NCI-H2196 treated with DMSO at 0.1 percent for 48 hours (cell line): ENCODE measurements around the gene WNK3.

Experiments
- DNase-seq: peaks from one replicate; lab custom pipeline; 2025; ENCODE audit not compliant: unreplicated experiment; lab: John Stamatoyannopoulos, UW

The WNK3 gene

DNA sequence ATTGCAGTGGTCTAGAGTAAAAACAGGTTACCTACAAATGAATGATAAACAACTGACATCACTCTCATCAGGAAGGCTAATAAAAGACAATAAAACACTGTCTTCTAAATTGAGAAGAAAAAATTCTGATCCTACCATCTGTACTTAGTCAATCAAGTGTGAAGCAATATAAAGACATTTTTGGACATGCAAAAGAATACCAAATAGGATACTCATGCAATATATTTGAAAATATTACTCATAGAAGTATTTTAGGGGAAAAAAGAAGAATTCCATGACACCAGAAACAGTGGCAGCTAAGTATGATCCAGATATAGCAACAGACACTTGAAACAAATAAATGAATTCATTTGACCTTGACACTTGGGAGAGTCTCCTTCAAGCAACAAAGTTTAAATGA lies 111.0 kb downstream of the WNK3 start:
- no peak for DNase-seq

DNA sequence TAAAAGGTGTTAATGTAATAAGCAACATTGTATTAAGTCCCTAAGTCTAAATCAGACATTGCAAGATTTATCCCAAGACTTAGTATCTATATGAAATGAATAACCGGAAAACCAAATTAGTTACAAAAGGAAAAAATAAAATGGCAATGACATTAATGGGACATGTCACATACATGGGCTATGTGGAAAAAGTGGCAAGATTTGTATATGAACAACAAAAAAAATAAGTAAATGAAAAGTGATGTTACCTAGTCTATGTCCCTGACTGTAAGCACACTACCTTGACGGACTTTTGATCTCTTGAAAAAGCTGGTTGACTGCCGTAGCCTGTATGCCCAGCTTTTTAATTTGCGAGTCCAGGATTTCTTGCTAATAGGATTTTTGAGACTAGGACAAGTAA lies 119.3 kb downstream of the WNK3 start:
- DNase-seq: no peak

DNA sequence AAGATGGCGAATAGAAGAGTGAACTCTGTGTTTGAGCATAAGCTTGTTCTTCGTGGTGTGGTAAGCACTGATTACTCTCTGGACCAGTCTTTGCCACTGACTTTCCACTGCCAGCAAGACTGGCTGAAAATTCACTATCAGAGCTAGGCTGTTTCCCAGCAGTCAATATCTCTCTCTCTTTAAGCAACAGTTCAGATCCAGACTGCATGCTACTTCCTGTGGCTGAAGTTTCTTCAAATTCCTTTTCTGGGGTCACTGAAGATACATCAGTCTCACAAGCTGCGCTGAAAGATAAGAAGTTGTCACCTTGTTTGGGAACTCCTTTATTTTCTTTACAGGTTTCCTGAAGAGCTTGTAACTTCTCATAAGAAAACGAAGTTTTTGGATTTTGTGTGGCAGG lies 120.8 kb downstream of the WNK3 start:
- DNase-seq: no peak

DNA sequence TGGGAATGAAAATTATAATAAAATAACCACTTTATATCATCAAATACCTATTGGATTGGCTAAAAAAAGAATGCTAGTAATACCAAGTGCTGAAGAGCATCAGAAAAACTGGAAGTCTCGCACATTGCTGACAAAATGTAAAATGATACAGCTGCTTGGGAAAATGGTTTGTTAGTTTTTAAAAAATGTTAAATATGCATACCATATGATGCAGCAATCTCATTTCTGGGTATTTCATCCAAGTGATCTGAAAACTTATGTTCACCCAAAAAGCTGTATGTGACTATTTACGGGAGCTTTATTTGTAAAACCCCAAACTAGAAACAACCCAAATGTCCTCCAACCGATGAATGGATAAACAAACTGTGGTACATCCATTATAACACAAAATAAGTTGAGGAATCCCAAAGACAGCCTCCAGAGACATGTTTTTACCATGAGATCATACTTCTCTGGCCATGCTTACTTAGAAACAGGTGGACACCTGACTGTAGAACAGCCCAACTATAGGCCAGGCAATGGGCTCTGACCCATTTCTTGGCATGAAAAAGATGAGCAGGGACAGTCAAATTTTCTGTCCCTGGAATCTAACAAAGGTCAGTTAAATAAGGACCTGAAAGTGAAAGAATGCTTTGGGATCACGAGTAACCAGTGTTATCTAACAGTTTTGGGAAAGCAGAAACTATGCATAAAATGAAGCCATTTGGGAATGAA lies 127.3 kb downstream of the WNK3 start:
- no peak for DNase-seq

DNA sequence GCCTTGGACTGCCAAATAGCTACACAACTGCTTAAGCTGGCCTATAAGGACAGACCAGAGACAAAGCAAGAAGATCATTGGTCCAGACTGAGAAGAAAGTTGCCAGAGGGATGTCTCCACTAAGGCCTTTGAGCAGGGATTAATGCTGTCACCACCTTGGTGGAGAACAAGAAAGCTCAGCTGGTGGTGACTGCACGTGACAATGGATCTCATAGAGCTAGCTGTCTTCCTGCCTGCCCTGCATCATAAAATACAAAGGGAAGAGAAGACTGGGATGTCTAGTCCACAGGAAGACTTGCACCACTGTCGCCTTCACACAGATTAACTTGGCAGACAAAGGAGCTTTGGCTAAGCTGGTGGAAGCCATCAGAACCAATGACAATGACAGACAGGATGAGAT lies 134.3 kb downstream of the WNK3 start:
- DNase-seq: no peak

DNA sequence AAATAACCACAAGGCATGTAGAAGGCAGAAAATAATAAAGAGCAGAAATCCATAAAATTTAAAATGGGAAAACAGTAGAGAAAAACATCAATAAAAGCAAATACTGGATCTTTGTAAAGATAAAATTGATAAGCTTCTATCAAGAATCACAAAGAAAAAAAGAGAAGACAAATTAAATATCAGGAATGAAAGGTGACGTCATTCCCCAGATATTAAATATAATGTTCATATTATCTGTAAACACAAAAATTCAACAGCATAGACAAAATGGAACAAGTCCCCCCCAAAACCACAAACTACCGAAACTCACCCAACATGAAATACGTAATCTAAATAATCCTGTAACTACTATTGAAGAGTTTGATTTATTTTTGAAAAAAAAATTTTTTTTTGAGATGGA lies 144.2 kb downstream of the WNK3 start:
- DNase-seq: no peak

DNA sequence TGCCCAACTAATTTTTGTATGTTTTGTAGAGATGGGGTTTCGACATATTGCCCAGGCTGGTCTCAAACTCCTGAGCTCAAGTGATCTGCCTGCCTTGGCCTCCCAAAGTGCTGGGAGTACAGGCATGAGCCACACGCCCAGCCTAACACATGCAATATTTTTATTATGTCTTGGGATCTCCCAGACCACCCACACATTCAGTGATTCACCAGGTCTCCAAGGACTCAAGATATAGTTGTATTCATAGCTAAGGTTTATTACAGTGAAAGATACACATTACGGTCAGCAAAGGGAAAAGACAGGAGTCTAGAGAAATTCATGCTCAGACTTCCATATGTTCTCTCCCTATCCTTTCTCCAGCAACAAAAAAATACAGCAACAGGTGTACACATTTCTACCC lies 149.3 kb downstream of the WNK3 start:
- DNase-seq: no peak

DNA sequence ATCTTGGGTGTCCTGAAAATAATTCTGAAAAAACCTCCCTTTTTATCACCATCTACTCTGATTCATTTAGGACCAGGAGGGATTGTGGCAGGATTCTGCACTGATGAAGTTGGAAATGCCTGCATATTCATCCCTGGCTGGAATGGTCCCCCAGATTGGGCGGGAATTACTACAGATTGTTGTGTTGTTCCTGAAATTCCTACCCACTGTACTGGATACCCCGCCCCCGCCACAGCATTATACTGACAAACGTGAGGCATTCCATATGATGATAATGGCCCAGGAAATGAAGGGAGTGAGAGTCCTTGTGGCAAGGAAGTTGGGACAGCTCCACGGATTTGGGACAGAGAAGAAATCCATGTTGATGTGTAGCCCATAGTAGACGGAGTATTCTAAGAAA lies 159.6 kb downstream of the WNK3 start:
- no peak for DNase-seq

DNA sequence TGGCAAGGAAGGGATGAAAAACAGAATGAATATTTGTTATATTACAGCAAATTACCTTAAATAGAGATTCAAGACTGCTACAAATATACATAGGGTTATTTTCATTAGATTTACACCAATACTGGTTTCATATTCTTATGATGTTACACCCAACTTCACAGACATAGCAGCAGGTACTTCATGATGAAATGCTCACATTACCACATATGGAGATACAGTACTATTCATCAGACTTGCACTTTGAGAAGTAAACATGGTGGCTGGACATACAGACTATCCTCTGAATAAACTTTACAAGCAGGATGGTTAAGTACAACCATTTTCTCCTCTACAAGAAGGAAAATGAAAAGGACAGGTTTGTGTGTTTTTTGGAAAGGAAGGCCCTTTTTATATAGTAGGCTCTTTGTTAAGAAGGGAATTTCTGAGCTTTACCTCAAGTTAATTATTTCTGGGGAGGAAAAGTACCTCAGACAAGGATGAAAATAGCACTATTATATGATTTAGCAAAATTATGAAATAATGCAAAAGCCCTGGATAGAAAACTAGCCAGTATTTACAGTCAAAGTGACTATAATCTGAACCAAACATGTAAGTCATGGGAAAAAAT lies 162.8 kb downstream of the WNK3 start:
- no peak for DNase-seq

DNA sequence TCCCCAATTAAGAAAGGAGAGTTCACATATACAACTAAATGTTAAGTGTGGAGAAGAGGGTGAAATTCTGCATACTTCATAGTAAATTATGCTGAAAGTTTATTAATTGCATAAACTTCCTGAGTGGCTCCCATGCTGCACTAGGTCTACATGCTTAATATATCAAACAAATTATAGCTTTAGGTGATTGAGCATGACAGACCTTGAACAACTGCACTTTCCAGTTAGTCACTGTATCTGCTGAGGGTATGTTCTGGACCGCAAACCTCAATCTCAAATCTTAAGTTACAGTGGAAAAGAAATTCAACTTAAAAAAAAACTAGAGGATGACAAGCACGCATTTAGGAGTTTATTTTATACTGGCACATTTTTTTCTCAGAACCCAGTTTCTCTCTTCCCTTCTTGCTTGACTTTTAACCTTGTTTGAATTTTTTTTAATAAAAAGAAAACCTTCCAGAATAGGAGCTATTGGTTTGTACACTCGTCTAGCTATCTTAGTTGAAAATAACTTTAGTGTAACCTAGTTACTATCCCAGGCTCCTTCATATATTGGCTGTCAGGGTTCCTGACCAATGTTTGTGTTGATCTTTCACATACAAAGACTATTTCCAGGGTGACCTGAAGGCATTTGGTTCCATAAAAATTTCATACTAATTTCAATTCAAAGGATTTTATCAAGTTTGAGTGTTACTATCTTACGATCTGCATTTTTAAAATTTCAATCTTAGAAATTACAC lies 164.6 kb downstream of the WNK3 start:
- no peak for DNase-seq

DNA sequence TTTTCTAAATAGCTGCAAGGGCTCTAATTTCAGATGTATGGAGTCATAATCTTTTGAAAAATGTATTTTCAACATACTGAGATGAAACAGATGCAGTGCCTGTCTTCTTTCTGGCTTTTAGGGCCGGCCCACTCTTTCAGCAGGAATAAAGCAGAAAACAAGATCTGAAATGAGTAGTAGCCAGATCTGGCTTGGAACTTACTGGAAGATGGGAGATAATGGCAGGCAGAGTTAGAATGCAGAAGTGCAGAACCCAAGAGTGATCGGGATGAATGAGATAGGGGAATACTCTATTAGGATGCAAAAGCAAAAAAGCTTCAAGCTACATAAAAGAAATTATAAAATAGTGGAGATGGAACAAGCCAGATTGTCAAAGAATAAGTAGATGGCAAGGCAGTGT lies 173.4 kb downstream of the WNK3 start:
- no peak for DNase-seq

DNA sequence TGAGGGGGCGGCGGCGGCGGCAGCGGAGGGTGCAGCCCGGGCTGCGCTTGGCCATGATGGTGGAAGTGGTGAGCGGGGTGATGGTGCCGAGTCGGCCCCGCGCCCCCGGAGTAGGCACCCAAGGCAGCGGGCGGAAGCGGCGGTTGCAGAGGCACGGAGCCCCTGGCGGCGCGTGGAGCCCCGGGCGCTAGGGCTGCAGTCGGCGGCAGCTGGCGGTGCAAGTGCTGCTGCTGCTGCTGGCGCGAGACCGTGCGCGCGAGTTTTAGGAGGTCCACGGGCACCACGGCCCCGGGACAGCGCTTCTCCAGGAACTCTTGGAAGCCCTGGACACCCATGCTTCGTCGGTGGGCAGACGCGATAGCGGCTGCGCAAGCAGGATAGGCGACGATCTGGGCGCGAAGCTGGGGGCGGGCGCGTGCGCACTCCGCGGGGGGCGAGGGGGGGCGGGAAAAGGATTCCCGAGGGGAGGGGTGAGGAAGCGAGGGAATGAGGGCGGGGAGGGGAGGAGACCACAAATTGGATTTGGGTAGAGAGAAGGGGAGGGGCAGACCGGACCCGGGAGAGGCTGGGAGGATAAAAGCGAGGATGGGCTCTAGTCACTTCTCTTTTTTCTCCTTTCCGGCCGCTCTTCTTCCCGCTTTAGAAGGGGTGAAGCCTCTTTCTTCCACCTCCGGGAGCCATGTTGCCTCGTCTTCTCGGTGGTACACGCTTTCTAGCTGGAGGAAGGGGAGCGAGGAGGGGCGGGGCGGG lies 174.8 kb downstream of the WNK3 start, which contains the start of gene FAM120C:
FAM120C (minus strand) TSS at position 391 of the 750 bp plus-strand sequence; CDS start at position 335, 56 bp downstream.
- DNase-seq: peak; percentile 53

DNA sequence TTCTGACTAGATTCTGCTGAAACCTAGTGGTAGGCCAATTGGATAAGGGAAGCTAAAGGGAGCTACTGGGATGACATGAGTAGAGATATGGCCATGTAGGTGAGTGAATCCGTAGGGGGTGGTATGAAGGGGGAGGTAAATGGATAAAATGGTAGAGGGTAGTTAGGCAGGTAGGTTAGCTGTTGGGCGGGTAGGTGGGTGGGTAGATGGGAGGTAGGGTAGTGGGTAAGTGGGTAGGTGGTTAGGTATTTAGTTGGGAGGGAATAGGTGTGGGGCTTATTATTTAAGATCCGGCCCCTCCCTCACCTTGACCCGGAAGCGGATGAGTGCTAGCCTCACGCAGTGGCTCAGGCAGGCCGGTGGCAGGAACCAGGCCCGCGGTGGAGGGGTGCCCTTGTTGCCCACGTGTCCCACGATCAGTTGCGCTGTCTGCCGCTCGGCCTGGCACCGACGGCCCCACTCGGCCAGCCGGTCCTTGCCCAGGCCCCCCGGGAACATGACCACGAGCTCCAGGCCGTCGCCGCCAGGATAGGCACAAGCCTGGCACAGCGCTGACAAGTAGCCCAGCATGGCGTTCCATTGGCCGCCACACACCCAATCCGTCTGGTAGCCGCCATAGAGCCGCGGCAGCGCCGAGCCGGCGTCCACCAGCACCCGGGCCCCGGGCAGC lies 175.5 kb downstream of the WNK3 start:
- peak; percentile 3 for DNase-seq

DNA sequence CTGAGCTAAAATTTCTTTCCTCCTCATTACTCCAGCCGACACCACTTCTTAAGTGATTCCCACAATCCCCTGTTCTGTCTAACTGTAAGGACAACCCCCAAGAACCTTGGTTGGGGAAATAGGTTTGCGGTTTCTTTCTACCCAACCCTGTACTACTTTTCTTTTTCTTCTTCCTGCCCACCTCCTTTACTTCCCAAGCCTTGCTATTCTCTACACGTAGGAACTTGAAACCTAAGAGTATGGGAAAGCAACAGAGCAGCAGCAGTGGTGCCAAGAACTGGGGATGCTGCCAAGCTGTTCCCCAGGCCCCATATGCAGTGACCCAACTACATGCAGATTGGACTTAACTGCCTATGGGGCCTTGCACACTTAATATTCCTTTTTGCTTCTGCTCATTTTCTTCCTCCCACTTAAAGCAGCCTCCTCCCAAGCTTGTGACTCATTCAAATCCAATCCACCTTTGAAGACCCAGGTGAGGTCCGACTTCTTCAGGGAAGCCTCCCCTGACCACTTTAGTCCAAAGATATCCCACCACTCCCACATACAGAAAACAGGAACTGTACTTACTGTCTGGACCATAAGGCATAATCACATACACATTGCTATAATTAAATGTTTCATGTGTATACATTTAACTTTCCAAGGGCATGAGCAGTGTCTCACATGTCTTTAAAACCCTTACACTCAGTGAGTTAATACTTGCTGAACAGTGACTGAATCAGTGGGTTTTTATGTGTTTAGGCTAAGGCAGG lies 176.5 kb downstream of the WNK3 start:
- no peak for DNase-seq

DNA sequence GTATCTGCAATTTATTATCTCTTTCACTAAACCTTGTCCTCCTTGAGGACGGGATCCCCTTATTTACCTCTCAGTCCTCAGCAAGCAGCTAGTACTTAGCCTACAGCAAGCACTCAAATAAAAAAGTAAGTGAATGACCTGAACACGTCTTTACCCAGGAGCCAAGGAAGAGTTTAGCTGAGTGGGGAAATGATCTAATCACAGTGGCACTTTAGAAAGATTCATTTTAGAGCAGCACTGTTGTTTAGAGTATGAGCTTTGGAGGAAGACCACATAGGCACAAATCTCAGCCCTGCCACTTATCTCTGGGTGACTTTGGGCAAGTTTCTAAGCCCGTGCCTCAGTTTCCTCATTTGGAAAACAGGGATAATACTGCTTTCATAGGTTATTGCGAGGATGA lies 177.4 kb downstream of the WNK3 start:
- DNase-seq: no peak

DNA sequence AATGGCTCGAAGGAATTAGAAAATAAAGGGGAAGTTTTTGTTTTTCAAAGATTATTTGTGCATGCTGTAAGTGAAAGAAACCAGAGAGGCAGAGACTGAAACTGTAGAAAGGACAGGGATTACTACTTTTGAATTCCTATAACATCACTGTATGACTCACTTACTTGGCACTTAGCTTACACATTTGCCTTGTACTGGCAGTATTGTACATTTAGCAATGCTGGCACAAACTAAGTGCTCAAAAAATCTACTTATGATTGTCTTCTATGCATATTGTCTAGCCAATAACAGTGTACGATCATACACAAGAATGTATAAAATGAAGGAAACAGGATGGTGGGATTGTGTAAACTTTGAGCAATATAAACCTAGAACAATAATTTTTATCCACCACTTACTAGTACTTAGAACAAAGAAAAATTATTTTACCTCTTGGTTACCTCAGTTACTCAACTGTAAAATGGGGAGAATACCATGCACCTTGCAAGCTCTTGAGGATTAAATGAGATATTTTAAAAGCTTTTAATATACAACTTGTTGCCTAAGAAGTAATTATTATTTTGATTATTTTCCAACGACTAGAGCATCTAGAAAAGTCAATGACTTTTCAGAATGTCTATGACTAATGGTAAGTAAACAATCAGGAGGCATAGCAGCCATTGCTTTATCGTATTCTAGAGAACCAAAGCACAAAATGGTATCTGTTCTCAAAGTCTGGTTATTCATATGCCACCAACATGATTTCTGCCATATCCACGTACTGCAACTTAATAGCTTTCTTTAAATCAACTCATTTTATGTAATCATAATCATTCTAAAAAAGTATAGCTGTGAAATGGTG lies 179.5 kb downstream of the WNK3 start:
- no peak for DNase-seq

DNA sequence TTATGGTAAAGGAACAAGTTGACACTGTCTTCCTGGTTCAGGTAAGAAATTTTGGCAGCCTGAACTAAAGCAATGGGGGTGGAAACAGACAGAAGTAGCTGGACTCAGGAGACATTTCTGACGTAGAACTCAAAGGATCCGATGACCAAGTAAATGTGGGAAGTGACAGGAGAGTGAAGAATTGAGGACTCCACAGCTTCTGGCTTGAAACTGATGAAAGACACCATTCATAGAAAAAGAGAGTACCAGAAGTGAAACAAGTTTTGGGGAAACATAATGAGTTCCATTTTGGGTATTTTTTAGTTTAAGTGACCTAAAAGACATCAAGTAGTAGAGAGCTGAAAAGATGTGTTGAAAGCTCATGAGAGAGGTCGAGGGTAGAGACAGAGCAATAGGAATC lies 180.5 kb downstream of the WNK3 start:
- DNase-seq: no peak

DNA sequence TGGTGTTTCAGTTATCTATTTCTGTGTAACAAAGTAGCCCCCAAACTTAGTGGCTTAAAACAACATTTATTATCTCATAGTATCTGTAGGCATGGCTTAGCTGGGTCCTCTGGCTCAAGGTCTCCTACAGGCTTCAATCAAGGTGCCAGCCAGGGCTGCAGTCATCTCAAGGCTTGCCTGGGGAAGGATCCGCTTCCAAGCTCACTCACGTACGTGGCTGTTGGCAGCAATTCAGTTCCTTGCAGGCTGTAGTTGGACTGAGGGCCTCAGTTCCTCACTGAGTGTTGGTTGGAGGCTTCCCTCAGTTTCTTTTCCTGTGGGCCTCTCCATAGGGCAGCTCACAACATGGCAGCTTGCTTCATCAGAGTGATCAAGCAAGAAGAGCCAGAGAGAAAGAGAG lies 184.1 kb downstream of the WNK3 start:
- no peak for DNase-seq

DNA sequence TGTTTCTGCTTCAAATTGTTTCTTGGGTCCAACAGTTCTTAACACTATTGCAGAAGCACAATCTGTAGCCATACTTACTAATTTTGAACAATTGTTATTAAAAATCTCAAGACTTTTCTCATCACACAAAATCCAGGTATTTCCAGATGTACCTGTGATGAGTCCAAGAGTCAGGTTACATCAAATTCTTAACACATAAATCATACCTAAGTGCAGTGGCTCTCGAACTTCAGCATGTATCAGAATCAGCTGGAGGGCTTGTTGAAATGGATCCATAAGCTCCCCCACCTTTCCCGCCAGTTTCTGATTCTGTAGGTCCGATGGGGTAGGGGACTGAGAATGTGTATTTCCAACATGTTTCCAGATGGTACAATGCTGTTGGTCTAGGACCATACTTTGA lies 185.4 kb downstream of the WNK3 start:
- DNase-seq: no peak
